ENCODE results near the gene NID1. TPM values are rescaled to one million over a fixed set of nuclear protein-coding genes. Genes with fewer than 3 reads are reported as not detected.
"Not testable (repeated sequence)": the region's sequence is repeated elsewhere in the genome, so short reads cannot be mapped to it uniquely, and the experiment has no call there.

Gene NID1
- total RNA-seq, 2 donors from 2014 or later: 28.5 to 58.0 TPM

DNA sequence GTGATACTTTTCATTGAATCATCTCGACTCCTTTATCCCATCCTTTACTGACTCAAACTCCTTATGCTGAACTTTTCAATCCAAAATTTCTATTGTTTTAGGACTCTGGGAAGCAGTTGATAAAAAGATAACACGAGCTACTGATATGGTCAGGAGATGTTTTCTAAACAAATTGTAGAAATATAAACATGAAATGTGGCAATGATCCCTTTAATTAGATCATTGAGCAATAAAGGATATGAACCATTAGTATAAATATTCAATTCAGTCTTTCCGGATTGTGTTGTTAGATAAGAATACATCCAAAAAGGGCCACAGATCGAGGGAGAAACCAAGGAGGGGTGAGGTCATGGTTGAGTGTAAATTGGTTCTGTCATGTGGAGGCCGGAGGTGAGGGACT lies 88.4 kb downstream of the NID1 start:
- no peak for ATAC-seq
- peaks cover 8% of the 10 kb centered on the region for H3K4me1 ChIP-seq
- no peaks in the 10 kb centered on the region for H3K27me3 ChIP-seq
- no peak for DNase-seq
- 72 to 75% methylated on average over 5 of the region's 5 CpGs for WGBS, 2 donors
- TF ChIP-seq, protein P1, sequence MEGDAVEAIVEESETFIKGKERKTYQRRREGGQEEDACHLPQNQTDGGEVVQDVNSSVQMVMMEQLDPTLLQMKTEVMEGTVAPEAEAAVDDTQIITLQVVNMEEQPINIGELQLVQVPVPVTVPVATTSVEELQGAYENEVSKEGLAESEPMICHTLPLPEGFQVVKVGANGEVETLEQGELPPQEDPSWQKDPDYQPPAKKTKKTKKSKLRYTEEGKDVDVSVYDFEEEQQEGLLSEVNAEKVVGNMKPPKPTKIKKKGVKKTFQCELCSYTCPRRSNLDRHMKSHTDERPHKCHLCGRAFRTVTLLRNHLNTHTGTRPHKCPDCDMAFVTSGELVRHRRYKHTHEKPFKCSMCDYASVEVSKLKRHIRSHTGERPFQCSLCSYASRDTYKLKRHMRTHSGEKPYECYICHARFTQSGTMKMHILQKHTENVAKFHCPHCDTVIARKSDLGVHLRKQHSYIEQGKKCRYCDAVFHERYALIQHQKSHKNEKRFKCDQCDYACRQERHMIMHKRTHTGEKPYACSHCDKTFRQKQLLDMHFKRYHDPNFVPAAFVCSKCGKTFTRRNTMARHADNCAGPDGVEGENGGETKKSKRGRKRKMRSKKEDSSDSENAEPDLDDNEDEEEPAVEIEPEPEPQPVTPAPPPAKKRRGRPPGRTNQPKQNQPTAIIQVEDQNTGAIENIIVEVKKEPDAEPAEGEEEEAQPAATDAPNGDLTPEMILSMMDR (IDR thresholded peaks at IDR 0.05): no peak
- no peak for TF ChIP-seq POLR2A (IDR thresholded peaks at IDR 0.05)
- no peak overlapping the region for H3K27ac ChIP-seq
- H3K4me3 ChIP-seq: no peak overlapping the region
- H3K9me3 ChIP-seq: no peaks in the 10 kb centered on the region
- no peaks in the 10 kb centered on the region for H3K36me3 ChIP-seq (replicated peaks in 1 of 2; ENCODE audit: insufficient read depth in 1 of 2, low read depth in 2 of 2)
- intact Hi-C loops (cut with DNase I): no loop called here

- no peak for TF ChIP-seq POLR2A (IDR thresholded peaks at IDR 0.05)
- TF ChIP-seq, protein P1 (IDR thresholded peaks at IDR 0.05): no peak
- 11 to 33% methylated on average over 1 of the region's 1 CpG for WGBS, 2 donors
- no peak for DNase-seq
- intact Hi-C loops (cut with DNase I): no loop called here
- no peak overlapping the region for H3K27ac ChIP-seq
- H3K4me3 ChIP-seq: no peak overlapping the region
- no peaks in the 10 kb centered on the region for H3K36me3 ChIP-seq (replicated peaks in 1 of 2; ENCODE audit: insufficient read depth in 1 of 2, low read depth in 2 of 2)
- peaks cover 12% of the 10 kb centered on the region for H3K4me1 ChIP-seq
- ATAC-seq: no peak
- H3K27me3 ChIP-seq: no peaks in the 10 kb centered on the region
- no peaks in the 10 kb centered on the region for H3K9me3 ChIP-seq
Observed at GRCh38 chr1:235974616-235975015, 90.3 kb downstream of the NID1 start.

DNA sequence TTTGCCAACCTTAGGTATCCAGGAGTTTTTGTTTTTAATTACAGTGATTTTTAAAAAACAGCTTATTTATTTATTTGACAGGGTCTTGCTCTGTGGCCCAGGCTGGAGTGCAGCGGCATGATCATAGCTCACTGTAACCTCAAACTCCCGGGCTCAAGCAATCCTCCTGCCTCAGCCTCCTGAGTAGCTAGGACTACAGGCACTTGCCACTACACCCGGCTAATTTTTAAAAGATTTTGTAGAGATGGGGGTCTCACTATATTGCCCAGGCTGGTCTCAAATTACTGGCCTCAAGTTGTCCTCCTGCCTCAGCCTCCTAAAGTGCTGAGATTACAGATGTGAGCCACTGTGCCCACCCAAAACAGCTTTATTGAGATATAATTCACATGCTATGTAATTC lies 92.2 kb downstream of the NID1 start:
- H3K27me3 ChIP-seq; H3K4me3 ChIP-seq; H3K36me3 ChIP-seq (replicated peaks in 1 of 2; ENCODE audit: insufficient read depth in 1 of 2, low read depth in 2 of 2); ATAC-seq; DNase-seq; H3K9me3 ChIP-seq; intact Hi-C loops (cut with DNase I): not testable (repeated sequence)
- peak overlapping the region in 1 of 4 donors; percentile 67 for H3K27ac ChIP-seq
- WGBS, 2 donors: 76 to 89% methylated on average over 2 to 3 of the region's 3 CpGs
- H3K4me1 ChIP-seq: peaks cover 12% of the 10 kb centered on the region

DNA sequence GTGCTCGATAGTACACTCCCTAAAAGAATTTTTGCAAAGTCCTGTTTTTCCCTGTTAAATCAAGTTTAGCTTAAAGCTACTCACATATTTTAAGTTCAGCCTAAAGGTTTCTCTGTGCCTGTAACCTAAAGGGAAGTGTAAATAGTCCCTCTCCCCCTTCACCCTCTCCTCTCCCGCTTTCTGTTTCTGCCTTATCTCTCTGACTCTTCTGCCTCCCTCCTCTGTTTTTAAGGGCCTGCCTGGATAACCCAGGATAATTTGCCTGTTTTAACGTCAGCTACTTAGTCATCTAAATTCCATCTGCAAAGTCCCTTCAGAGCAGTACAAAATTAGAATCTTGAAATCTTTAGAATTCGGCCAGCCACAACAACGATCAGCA lies 92.6 kb downstream of the NID1 start:
- WGBS, 2 donors: 36 to 57% methylated on average over 5 of the region's 5 CpGs
- H3K9me3 ChIP-seq: no peaks in the 10 kb centered on the region
- TF ChIP-seq, protein P1 (IDR thresholded peaks at IDR 0.05): no peak
- TF ChIP-seq POLR2A (IDR thresholded peaks at IDR 0.05): no peak
- H3K36me3 ChIP-seq (replicated peaks in 1 of 2; ENCODE audit: insufficient read depth in 1 of 2, low read depth in 2 of 2): no peaks in the 10 kb centered on the region
- peak overlapping the region in 3 of 4 donors; percentile 9 to 70 (median 67) for H3K27ac ChIP-seq
- peaks cover 12% of the 10 kb centered on the region for H3K4me1 ChIP-seq
- intact Hi-C loops (cut with DNase I): no loop called here
- no peaks in the 10 kb centered on the region for H3K27me3 ChIP-seq
- DNase-seq (no peak), ATAC-seq (peak; percentile 46)
- H3K4me3 ChIP-seq: no peak overlapping the region

DNA sequence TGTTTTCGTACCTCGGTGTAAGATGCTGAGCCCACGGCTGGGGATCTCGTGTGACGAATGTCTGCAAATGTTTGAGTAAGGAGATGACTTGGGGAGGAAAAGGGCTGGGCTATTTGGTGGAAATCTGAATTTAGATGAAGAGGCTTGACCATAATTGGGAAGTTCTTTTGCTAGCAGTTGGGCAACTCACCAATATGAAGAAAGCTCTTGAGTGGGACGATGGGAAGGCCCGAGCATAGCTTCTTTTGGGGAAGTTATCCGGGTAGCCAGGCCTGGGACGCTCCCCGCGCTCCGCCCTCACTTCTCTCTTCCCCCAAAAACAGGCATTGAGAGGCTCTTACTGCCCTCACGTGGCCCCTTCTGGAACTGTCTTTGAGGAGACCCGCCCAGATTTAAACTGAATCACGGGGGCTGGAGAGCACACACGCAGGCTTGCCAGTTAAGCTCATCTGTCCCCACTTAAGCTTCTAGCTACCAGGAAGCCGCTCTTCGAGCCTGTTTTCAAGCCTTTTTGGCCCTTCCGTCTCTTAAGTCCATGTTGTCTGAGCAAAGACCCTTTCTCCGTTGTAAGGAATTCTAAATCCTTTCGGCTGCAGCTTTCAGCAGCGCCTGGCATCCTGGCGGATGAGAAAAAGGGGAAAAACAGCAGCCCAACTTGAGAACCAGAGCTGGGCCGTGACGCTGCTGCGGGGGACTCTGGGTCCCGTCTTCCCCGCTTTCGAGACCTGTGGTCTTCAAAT lies 93.1 kb downstream of the NID1 start:
- Histone ChIP-seq H3K4me3 (no peak overlapping the region), H3K36me3 (replicated peaks in 1 of 2; ENCODE audit: insufficient read depth in 1 of 2, low read depth in 2 of 2) (no peaks in the 10 kb centered on the region), H3K9me3 (no peaks in the 10 kb centered on the region), H3K27ac (peak overlapping the region in 3 of 4 donors; percentile 9 to 70 (median 67)), H3K27me3 (no peaks in the 10 kb centered on the region), H3K4me1 (peaks cover 12% of the 10 kb centered on the region)
- TF ChIP-seq, protein P1 (IDR thresholded peaks at IDR 0.05): peak; percentile 58 to 83 (median 77)
- TF ChIP-seq POLR2A (IDR thresholded peaks at IDR 0.05): peak in 2 of 3 donors; percentile 29 to 50
- intact Hi-C loops (cut with DNase I): no loop called here
- peak; percentile 74 to 88 (median 79) for DNase-seq
- WGBS, 2 donors: 7 to 9% methylated on average over 25 to 29 of the region's 29 CpGs
- ATAC-seq: peak; percentile 91
